ACC112 (cell line): ENCODE data around the gene KLHDC7A.

Experiments used
- H2AFZ ChIP-seq: fragments of 200-600 bp; sonication (generic); one replicate; pipeline ENCODE4 v1.6.0; 2017; ENCODE audit warnings: antibody characterized with exemption, low read length; ENCODE audit not compliant: unreplicated experiment
- H3K27ac ChIP-seq: fragments of 200-600 bp; sonication (generic); 2 replicates; pipeline ENCODE4 v1.5.1; 2014; ENCODE audit warnings: low read depth, mild to moderate bottlenecking, antibody characterized with exemption, low read length, moderate library complexity
- H3K27me3 ChIP-seq: fragments of 200-600 bp; sonication (generic); 2 replicates; pipeline ENCODE4 v1.6.1; 2014; ENCODE audit warnings: mild to moderate bottlenecking, antibody characterized with exemption, low read length, moderate library complexity, mixed read lengths; ENCODE audit not compliant: insufficient read depth
- H3K36me3 ChIP-seq: fragments of 200-600 bp; sonication (generic); 2 replicates; pipeline ENCODE4 v1.6.1; 2016; ENCODE audit warnings: mild to moderate bottlenecking, antibody characterized with exemption, low read length, moderate library complexity, mixed read lengths; ENCODE audit not compliant: insufficient read depth
- H3K4me1 ChIP-seq: fragments of 200-600 bp; sonication (generic); one replicate; pipeline ENCODE4 v1.6.1; 2016; ENCODE audit warnings: low read length, mixed read lengths; ENCODE audit not compliant: insufficient read depth, unreplicated experiment, control insufficient read depth
- H3K4me3 ChIP-seq: fragments of 200-600 bp; sonication (generic); 2 replicates; pipeline ENCODE4 v1.5.1; 2014; ENCODE audit warnings: mild to moderate bottlenecking, low read depth, low read length
- H3K79me2 ChIP-seq: fragments of 200-600 bp; sonication (generic); one replicate; pipeline ENCODE4 v1.6.0; 2016; ENCODE audit warnings: low read length; ENCODE audit not compliant: control insufficient read depth, unreplicated experiment, insufficient read depth

The KLHDC7A gene

DNA sequence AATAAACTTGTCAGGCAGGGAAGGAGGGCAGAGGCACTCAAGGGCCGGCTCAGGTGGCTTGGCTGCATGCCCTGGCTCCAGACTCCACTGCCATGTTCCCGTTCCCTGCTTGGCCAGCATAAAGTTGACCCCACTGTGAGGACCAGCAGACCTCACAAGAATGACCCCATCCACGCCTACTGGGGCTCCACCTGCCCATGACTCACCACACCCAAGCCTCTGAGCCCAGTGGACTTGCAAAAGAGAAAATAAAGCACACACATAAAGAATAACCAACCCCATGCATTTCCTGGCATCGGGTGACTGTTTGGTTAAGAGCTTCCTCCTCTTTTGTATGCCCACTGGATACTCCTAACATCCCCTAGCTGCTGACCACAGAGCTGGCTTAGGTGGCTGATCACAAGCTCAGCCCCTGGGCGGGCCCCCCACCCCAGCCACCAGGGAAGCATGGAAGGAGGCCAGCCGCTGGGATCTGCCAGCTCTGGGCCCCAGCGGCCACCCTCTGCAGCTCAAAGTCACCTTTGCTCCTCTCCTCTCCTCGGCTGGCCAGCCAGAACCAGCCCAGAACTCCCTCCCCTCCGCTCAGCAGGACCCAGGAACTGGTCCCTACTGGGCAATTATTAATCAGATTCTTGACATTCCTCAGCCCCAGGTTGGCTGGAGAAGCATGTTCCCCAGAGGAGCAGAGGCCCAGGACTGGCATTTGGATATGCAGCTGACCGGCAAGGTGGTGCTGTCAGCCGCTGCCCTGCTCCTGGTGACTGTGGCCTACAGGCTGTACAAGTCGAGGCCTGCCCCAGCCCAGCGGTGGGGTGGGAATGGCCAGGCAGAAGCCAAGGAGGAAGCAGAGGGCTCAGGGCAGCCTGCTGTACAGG is at the start of gene KLHDC7A:
Gene KLHDC7A, plus strand, starts transcription at position 616 of the 875 bp plus-strand sequence. Its CDS starts 52 bp downstream, at position 668.
- Histone ChIP-seq H3K27ac (no peak within 1 kb of the TSS), H3K27me3 (no peaks in the 10 kb centered on the region), H3K4me1 (no peaks in the 10 kb centered on the region), H2AFZ (no peak within 1 kb of the TSS), H3K36me3 (no peaks in the 10 kb centered on the region), H3K4me3 (no peak within 1 kb of the TSS), H3K79me2 (no peaks in the 10 kb centered on the region)

GRCh38 chr1:18434041-18434440 is 46.7 kb upstream of the KLHDC7A start:
- Histone ChIP-seq H2AFZ (no peak overlapping the region), H3K36me3 (no peaks in the 10 kb centered on the region), H3K4me3 (no peak overlapping the region), H3K27me3 (no peaks in the 10 kb centered on the region), H3K79me2 (no peaks in the 10 kb centered on the region), H3K27ac (no peak overlapping the region), H3K4me1 (no peaks in the 10 kb centered on the region)

DNA sequence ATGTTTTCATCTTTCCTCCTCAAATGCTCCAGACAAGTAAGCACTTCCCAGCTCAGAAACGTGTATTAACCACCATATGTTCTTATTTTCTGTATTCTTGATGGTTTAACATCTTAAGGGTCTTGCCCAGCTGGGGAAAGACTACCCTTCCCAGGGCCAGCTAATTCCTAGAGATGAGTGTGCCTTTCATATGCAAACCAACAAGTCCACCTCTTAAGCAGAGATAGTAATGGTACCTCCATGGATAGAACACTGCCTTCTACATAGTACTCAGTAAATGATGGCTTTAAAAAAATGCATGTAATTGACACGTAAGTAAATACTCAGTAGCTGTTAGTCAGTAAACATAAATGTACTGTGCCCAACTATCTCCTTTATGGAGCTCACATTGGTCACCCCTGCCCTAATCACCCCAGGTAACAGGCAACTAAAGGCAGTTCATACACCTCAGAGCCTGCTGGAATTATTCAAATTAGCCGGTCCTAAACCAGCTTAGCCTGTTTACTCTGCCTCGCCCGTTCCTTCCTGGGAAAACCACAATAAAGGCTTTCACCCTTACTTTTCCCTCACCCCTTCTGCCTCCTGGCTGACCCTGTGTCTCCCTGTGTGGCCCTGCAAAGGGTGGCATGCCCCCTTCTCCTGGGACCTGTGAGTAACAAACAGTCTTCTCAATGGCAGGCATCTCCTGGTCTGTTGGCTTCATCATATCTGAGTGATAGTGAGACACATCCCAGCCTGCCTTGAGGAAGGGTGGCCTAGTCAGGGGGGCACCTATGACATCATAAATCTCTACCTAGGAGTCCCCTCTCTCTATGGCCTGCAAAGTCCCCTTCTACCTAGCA is 40.1 kb upstream of the KLHDC7A start:
- no peak overlapping the region for H3K4me3 ChIP-seq
- no peaks in the 10 kb centered on the region for H3K36me3 ChIP-seq
- H3K27ac ChIP-seq: no peak overlapping the region
- no peaks in the 10 kb centered on the region for H3K27me3 ChIP-seq
- H2AFZ ChIP-seq: no peak overlapping the region
- H3K4me1 ChIP-seq: no peaks in the 10 kb centered on the region
- no peaks in the 10 kb centered on the region for H3K79me2 ChIP-seq

- no peak overlapping the region for H3K27ac ChIP-seq
- no peaks in the 10 kb centered on the region for H3K4me1 ChIP-seq
- no peak overlapping the region for H2AFZ ChIP-seq
Observed at GRCh38 chr1:18443587-18444520, 36.9 kb upstream of the KLHDC7A start.

GRCh38 chr1:18444563-18444962 is 36.2 kb upstream of the KLHDC7A start:
- no peak overlapping the region for H3K27ac ChIP-seq
- no peaks in the 10 kb centered on the region for H3K79me2 ChIP-seq
- no peaks in the 10 kb centered on the region for H3K36me3 ChIP-seq
- H3K4me1 ChIP-seq: no peaks in the 10 kb centered on the region
- no peak overlapping the region for H2AFZ ChIP-seq
- no peak overlapping the region for H3K4me3 ChIP-seq
- no peaks in the 10 kb centered on the region for H3K27me3 ChIP-seq

More at GRCh38 chr1:18443587-18444520, 36.9 kb upstream of the KLHDC7A start:
- Histone ChIP-seq H3K36me3 (no peaks in the 10 kb centered on the region), H3K4me3 (no peak overlapping the region), H3K79me2 (no peaks in the 10 kb centered on the region), H3K27me3 (no peaks in the 10 kb centered on the region)

DNA sequence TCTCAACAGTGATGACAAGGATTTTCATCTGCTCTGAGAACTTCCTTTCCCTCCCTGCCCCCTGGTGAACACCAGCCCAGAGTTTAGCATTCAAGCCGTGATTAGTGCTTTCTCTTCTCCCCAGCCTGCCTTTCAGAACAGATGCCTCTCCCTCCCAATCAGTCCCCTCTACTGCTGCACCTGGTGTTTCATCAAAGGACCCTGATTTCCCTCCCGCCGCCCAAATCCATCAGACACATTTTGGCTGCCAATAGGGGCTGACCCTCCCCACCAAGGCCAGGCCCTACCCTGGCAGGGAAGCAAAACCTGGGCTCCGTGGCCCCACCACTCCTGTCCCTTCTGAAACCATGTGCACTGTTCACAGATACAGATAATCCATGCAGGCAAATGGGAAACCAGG is 34.0 kb upstream of the KLHDC7A start:
- Histone ChIP-seq H3K27me3 (no peaks in the 10 kb centered on the region), H3K79me2 (no peaks in the 10 kb centered on the region)

DNA sequence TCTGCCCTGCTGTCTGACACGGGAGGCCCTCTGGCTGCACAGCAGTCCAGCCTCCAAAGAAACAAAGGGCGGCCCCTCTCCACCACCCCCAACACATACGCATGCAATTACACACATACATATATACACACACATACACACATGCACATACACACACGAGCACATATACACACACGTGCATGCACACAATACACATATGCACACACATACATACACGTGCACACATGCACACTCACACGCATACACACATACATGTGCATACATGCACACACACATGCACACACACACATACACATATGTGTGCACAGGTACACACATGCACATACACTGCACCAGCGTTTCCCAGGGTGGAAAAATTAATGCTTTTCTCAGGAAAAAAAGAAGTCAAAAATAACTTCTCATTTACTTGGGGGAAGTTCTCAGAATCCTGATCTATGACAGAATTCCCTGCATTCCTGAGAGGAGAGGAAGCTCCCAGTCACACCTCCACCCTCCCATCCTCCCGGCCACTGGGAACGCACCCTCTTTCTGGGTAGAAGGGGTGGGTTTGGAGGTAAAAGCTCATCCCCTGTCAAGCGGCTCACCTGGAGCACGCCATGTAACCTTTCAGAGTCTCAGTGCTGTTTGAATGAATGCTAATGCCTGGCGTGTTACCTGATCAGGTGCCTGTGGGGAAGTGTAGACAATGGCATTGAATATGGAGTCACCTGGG is 33.1 kb upstream of the KLHDC7A start:
- Histone ChIP-seq H3K4me1 (no peaks in the 10 kb centered on the region), H3K27me3 (no peaks in the 10 kb centered on the region), H3K36me3 (no peaks in the 10 kb centered on the region), H3K4me3 (no peak overlapping the region), H3K79me2 (no peaks in the 10 kb centered on the region), H2AFZ (no peak overlapping the region), H3K27ac (no peak overlapping the region)

More for the DNA sequence above, 34.0 kb upstream of the KLHDC7A start:
- Histone ChIP-seq H3K4me3 (no peak overlapping the region), H3K27ac (no peak overlapping the region), H2AFZ (no peak overlapping the region), H3K4me1 (no peaks in the 10 kb centered on the region), H3K36me3 (no peaks in the 10 kb centered on the region)

DNA sequence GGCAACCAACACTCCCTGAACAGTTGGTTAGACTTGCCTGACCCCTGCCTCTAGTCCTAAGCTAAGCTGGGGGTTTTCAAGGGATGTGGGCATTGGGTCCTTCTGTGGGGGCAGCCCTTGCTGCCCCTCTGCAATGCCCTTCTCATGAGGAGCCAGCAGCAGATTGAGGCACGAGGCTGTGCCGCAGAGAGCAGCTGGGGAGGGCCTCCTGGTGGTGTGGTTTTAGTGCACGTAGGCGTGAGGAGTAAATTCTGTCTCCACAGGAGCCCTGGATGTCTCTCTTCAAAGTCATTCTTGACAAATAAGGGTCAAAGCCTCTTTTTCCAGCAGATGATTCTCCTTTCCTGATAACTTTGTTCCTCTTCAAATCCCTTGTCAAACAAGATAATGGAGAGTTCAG is 31.8 kb upstream of the KLHDC7A start:
- H3K36me3 ChIP-seq: no peaks in the 10 kb centered on the region
- H3K79me2 ChIP-seq: no peaks in the 10 kb centered on the region
- no peak overlapping the region for H2AFZ ChIP-seq
- H3K4me3 ChIP-seq: no peak overlapping the region
- H3K4me1 ChIP-seq: no peaks in the 10 kb centered on the region
- no peaks in the 10 kb centered on the region for H3K27me3 ChIP-seq
- no peak overlapping the region for H3K27ac ChIP-seq

DNA sequence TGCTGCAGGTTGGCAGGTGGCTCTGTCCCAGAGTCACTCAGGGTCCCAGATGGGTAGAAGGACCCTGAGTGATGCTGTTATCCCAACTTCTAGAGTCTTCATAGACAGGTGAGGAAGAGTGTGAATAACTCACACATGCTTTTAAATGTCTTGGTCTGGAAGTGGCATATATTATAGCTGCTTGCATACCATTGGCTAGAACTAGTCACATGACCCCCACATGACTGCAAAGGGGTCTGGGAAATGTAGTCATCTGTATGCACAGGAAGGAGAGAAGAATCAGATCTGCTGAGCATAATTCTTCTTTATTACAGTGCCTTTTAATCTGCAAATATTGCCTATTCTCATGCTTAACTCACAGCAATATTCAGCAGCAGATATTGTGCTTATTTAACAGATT is 28.2 kb upstream of the KLHDC7A start:
- Histone ChIP-seq H3K27me3 (no peaks in the 10 kb centered on the region), H3K4me3 (no peak overlapping the region), H2AFZ (no peak overlapping the region), H3K79me2 (no peaks in the 10 kb centered on the region), H3K36me3 (no peaks in the 10 kb centered on the region), H3K27ac (no peak overlapping the region), H3K4me1 (no peaks in the 10 kb centered on the region)
